ENCODE results near the gene CRK.

- no peak for TF ChIP-seq GATA2 (IDR thresholded peaks at IDR 0.05; ENCODE audit: low read depth, low read length)
- no peak for TF ChIP-seq GATA3 (IDR thresholded peaks at IDR 0.05; ENCODE audit: low read depth, low read length)
These were observed 16.1 kb upstream of the CRK start for GRCh38 chr17:1471911-1472821.
